HL-60 (cell line): Measurements from ENCODE around the gene SLC22A2.

Experiments used
- DNase-seq, 2 experiments: peaks; one replicate each; pipeline ENCODE4 v3.0.0-alpha.2; 2010 to 2020; ENCODE audit warnings: low read depth in 1 of 2, low spot score in 1 of 2
- H3K27ac ChIP-seq: fragments of 250-450 bp; sonication (Bioruptor Pico); replicated peaks from 2 replicates; pipeline ENCODE4 v1.5.1; 2020; ENCODE audit warnings: mild to moderate bottlenecking, moderate library complexity
- H3K27me3 ChIP-seq: fragments of 250-450 bp; sonication (Bioruptor Pico); 2 replicates; pipeline ENCODE4 v1.5.1; 2021; ENCODE audit warnings: mild to moderate bottlenecking, moderate library complexity; ENCODE audit not compliant: insufficient read depth, poor library complexity, severe bottlenecking
- H3K4me3 ChIP-seq: replicated peaks from 2 replicates; pipeline ENCODE4 v1.5.1; 2011; ENCODE audit warnings: mild to moderate bottlenecking, control low read depth, low read length; ENCODE audit not compliant: insufficient read depth
- CTCF ChIP-seq: IDR thresholded peaks from one replicate; pipeline ENCODE4 v1.5.1; 2011; ENCODE audit warnings: low read length, control low read depth, inconsistent platforms; ENCODE audit not compliant: insufficient read depth
- GABPA ChIP-seq: IDR thresholded peaks from 2 replicates; pipeline ENCODE4 v1.6.1; 2012; ENCODE audit warnings: low read depth
- POLR2AphosphoS5 ChIP-seq: IDR thresholded peaks from 2 replicates; pipeline ENCODE4 v1.6.1; 2012; ENCODE audit warnings: low read depth
- SPI1 ChIP-seq: IDR thresholded peaks from 2 replicates; pipeline ENCODE4 v1.6.1; 2012; ENCODE audit warnings: low read depth, mild to moderate bottlenecking, borderline replicate concordance
- TF ChIP-seq, protein P1 (sequence below): IDR thresholded peaks from 2 replicates; pipeline ENCODE4 v1.6.1; 2012; ENCODE audit warnings: low read depth; ENCODE audit not compliant: insufficient replicate concordance

SLC22A2 gene

GRCh38 chr6:160203953-160204352 is 54.7 kb downstream of the SLC22A2 start:
- TF ChIP-seq POLR2AphosphoS5 (no peak), GABPA (no peak), SPI1 (no peak), CTCF (no peak)
- TF ChIP-seq, protein P1, sequence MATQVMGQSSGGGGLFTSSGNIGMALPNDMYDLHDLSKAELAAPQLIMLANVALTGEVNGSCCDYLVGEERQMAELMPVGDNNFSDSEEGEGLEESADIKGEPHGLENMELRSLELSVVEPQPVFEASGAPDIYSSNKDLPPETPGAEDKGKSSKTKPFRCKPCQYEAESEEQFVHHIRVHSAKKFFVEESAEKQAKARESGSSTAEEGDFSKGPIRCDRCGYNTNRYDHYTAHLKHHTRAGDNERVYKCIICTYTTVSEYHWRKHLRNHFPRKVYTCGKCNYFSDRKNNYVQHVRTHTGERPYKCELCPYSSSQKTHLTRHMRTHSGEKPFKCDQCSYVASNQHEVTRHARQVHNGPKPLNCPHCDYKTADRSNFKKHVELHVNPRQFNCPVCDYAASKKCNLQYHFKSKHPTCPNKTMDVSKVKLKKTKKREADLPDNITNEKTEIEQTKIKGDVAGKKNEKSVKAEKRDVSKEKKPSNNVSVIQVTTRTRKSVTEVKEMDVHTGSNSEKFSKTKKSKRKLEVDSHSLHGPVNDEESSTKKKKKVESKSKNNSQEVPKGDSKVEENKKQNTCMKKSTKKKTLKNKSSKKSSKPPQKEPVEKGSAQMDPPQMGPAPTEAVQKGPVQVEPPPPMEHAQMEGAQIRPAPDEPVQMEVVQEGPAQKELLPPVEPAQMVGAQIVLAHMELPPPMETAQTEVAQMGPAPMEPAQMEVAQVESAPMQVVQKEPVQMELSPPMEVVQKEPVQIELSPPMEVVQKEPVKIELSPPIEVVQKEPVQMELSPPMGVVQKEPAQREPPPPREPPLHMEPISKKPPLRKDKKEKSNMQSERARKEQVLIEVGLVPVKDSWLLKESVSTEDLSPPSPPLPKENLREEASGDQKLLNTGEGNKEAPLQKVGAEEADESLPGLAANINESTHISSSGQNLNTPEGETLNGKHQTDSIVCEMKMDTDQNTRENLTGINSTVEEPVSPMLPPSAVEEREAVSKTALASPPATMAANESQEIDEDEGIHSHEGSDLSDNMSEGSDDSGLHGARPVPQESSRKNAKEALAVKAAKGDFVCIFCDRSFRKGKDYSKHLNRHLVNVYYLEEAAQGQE, result no peak
- DNase-seq, result no peak
- H3K27ac ChIP-seq, result no peak overlapping the region

GRCh38 chr6:160203522-160203921 is 55.1 kb downstream of the SLC22A2 start:
- no peak for DNase-seq
- H3K4me3 ChIP-seq, result no peak overlapping the region
- no peak overlapping the region for H3K27ac ChIP-seq
- TF ChIP-seq SPI1, result no peak
- TF ChIP-seq, protein P1, result no peak
- TF ChIP-seq POLR2AphosphoS5, result no peak
- no peak for TF ChIP-seq CTCF
- no peak for TF ChIP-seq GABPA
- H3K27me3 ChIP-seq, result no peaks in the 10 kb centered on the region

More at GRCh38 chr6:160203953-160204352, 54.7 kb downstream of the SLC22A2 start:
- Histone ChIP-seq H3K4me3 (no peak overlapping the region), H3K27me3 (no peaks in the 10 kb centered on the region)

DNA sequence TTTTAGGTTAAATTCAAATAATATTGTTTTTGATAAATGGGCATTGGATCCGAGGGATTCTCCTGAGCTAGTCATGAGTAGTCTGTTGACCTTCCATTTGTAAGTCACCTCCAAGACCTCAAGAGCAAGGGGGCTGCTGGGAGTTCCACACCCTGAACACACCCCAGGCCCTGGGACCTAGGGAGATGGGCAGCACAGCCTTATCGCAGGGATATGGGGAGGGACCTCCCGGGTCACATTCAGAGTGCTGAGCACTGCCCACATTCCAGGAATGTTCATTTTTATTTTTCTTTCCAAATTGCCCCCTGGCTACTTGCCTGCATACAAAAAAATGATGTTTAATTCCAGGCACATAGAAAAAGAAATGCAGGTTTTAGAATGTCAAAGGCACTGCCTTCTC is 55.5 kb downstream of the SLC22A2 start:
- no peak for DNase-seq

More for the DNA sequence above, 55.5 kb downstream of the SLC22A2 start:
- H3K4me3 ChIP-seq, result no peak overlapping the region
- TF ChIP-seq SPI1 (no peak), CTCF (no peak), POLR2AphosphoS5 (no peak), GABPA (no peak)
- TF ChIP-seq, protein P1, result no peak
- no peak overlapping the region for H3K27ac ChIP-seq
- H3K27me3 ChIP-seq, result no peaks in the 10 kb centered on the region
